ENCODE measurements around the gene PTGFRN. TPM values are rescaled to one million over a fixed set of nuclear protein-coding genes. Genes with fewer than 3 reads are reported as not detected.

The PTGFRN gene
- total RNA-seq, 1 experiment from 2014 or later, result 60.6 TPM

GRCh38 chr1:117034791-117035290 lies 125.1 kb downstream of the PTGFRN start:
- intact Hi-C loops (cut with micrococcal nuclease), result loop anchor here (5.0 kb wide), 1 partner anchor 88 kb away; no protein-coding TSS in a partner anchor
- ChIA-PET RAD21 (ENCODE audit: low non-redundant PET in 1 of 2, low total read pairs in 2 of 2, uncharacterized antibody in 2 of 2, unreplicated experiment in 2 of 2) (no interaction called here), CTCF (no interaction called here), POLR2A (no interaction called here)
- no peaks in the 10 kb centered on the region for H3K36me3 ChIP-seq (ENCODE audit: control insufficient read depth in 1 of 2, insufficient read depth in 2 of 2, low read length in 2 of 2)
- no peaks in the 10 kb centered on the region for H3K27me3 ChIP-seq (ENCODE audit: insufficient read depth, low read length)
- TF ChIP-seq CEBPB (IDR thresholded peaks at IDR 0.05; ENCODE audit: low read depth), result no peak
- TF ChIP-seq, protein P1, sequence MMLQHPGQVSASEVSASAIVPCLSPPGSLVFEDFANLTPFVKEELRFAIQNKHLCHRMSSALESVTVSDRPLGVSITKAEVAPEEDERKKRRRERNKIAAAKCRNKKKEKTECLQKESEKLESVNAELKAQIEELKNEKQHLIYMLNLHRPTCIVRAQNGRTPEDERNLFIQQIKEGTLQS (IDR thresholded peaks at IDR 0.05), result no peak
- no peak for TF ChIP-seq SIN3A (IDR thresholded peaks at IDR 0.05; ENCODE audit: low read depth)
- TF ChIP-seq SP1 (IDR thresholded peaks at IDR 0.05; ENCODE audit: low read depth), result no peak
- no peak for TF ChIP-seq YY1 (IDR thresholded peaks at IDR 0.05; ENCODE audit: extremely low read depth, insufficient replicate concordance, low read depth, low read length)
- TF ChIP-seq EZH2phosphoT487 (IDR thresholded peaks at IDR 0.05; ENCODE audit: borderline replicate concordance), result no peak
- TF ChIP-seq ZFX (IDR thresholded peaks at IDR 0.05), result no peak
- ATAC-seq (no peak), DNase-seq (ENCODE audit: low read depth, low spot score) (no peak)
- H3K79me2 ChIP-seq (ENCODE audit: insufficient read depth, low read length), result no peaks in the 10 kb centered on the region
- no TSS peak for BruUV-seq (replicated peaks)
- H2AFZ ChIP-seq (ENCODE audit: low read depth, low read length, poor library complexity, severe bottlenecking), result no peak overlapping the region
- H4K20me1 ChIP-seq (ENCODE audit: insufficient read depth), result no peaks in the 10 kb centered on the region
- no peak overlapping the region for H3K9ac ChIP-seq (ENCODE audit: low read length)
- no peak overlapping the region for H3K27ac ChIP-seq (ENCODE audit: low read depth, low read length)
- no peaks in the 10 kb centered on the region for H3K9me2 ChIP-seq (ENCODE audit: insufficient read depth)
- no peak overlapping the region for H3K4me2 ChIP-seq (ENCODE audit: low read length)
- H3K4me3 ChIP-seq (replicated peaks in 1 of 2; ENCODE audit: low read depth in 1 of 2, low read length in 2 of 2), result no peak overlapping the region
- H3K4me1 ChIP-seq (ENCODE audit: control insufficient read depth in 1 of 2, insufficient read depth in 2 of 2, low read length in 2 of 2), result no peaks in the 10 kb centered on the region
- no peaks in the 10 kb centered on the region for H3K9me3 ChIP-seq (ENCODE audit: control insufficient read depth in 1 of 2, insufficient read depth in 1 of 2, low read depth in 1 of 2, low read length in 2 of 2)

- POLR2A ChIA-PET, result no interaction called here
- CTCF ChIA-PET, result no interaction called here
- no peaks in the 10 kb centered on the region for H3K9me2 ChIP-seq (ENCODE audit: insufficient read depth)
- no peak overlapping the region for H3K4me2 ChIP-seq (ENCODE audit: low read length)
- DNase-seq (ENCODE audit: low read depth, low spot score) (no peak), ATAC-seq (no peak)
- H4K20me1 ChIP-seq (ENCODE audit: insufficient read depth), result no peaks in the 10 kb centered on the region
- H3K36me3 ChIP-seq (ENCODE audit: control insufficient read depth in 1 of 2, insufficient read depth in 2 of 2, low read length in 2 of 2), result no peaks in the 10 kb centered on the region
- H3K4me1 ChIP-seq (ENCODE audit: control insufficient read depth in 1 of 2, insufficient read depth in 2 of 2, low read length in 2 of 2), result no peaks in the 10 kb centered on the region
- H3K27ac ChIP-seq (ENCODE audit: low read depth, low read length), result no peak overlapping the region
- H3K9ac ChIP-seq (ENCODE audit: low read length), result no peak overlapping the region
- H3K9me3 ChIP-seq (ENCODE audit: control insufficient read depth in 1 of 2, insufficient read depth in 1 of 2, low read depth in 1 of 2, low read length in 2 of 2), result no peaks in the 10 kb centered on the region
- H3K27me3 ChIP-seq (ENCODE audit: insufficient read depth, low read length), result no peaks in the 10 kb centered on the region
- no peak overlapping the region for H3K4me3 ChIP-seq (replicated peaks in 1 of 2; ENCODE audit: low read depth in 1 of 2, low read length in 2 of 2)
- RAD21 ChIA-PET (ENCODE audit: low non-redundant PET in 1 of 2, low total read pairs in 2 of 2, uncharacterized antibody in 2 of 2, unreplicated experiment in 2 of 2), result no interaction called here
- H2AFZ ChIP-seq (ENCODE audit: low read depth, low read length, poor library complexity, severe bottlenecking), result no peak overlapping the region
- intact Hi-C loops (cut with micrococcal nuclease), result loop anchor here (5.0 kb wide), 1 partner anchor 89 kb away; no protein-coding TSS in a partner anchor
- no TSS peak for BruUV-seq (replicated peaks)
- no peaks in the 10 kb centered on the region for H3K79me2 ChIP-seq (ENCODE audit: insufficient read depth, low read length)
- TF ChIP-seq SRF (IDR thresholded peaks at IDR 0.05; ENCODE audit: low read depth) (no peak), TCF7L2 (IDR thresholded peaks at IDR 0.05; ENCODE audit: borderline replicate concordance, extremely low read depth, insufficient read depth, insufficient read length) (no peak), EZH2 (IDR thresholded peaks at IDR 0.05) (no peak), CEBPB (IDR thresholded peaks at IDR 0.05; ENCODE audit: low read depth) (no peak), FOSL1 (IDR thresholded peaks at IDR 0.05; ENCODE audit: low read depth) (no peak), ZNF274 (IDR thresholded peaks at IDR 0.05; ENCODE audit: low read depth, low read length) (no peak), SP1 (IDR thresholded peaks at IDR 0.05; ENCODE audit: low read depth) (no peak), POLR2AphosphoS5 (IDR thresholded peaks at IDR 0.05; ENCODE audit: low read depth, low read length) (no peak), ELF1 (IDR thresholded peaks at IDR 0.05; ENCODE audit: borderline replicate concordance, low read depth) (no peak), SIN3A (IDR thresholded peaks at IDR 0.05; ENCODE audit: low read depth) (no peak), EZH2phosphoT487 (IDR thresholded peaks at IDR 0.05; ENCODE audit: borderline replicate concordance) (no peak), CBX3 (IDR thresholded peaks at IDR 0.05; ENCODE audit: low read depth) (no peak), RAD21 (IDR thresholded peaks at IDR 0.05; ENCODE audit: low read depth) (no peak), ZFX (IDR thresholded peaks at IDR 0.05) (no peak)
- TF ChIP-seq, protein P2, sequence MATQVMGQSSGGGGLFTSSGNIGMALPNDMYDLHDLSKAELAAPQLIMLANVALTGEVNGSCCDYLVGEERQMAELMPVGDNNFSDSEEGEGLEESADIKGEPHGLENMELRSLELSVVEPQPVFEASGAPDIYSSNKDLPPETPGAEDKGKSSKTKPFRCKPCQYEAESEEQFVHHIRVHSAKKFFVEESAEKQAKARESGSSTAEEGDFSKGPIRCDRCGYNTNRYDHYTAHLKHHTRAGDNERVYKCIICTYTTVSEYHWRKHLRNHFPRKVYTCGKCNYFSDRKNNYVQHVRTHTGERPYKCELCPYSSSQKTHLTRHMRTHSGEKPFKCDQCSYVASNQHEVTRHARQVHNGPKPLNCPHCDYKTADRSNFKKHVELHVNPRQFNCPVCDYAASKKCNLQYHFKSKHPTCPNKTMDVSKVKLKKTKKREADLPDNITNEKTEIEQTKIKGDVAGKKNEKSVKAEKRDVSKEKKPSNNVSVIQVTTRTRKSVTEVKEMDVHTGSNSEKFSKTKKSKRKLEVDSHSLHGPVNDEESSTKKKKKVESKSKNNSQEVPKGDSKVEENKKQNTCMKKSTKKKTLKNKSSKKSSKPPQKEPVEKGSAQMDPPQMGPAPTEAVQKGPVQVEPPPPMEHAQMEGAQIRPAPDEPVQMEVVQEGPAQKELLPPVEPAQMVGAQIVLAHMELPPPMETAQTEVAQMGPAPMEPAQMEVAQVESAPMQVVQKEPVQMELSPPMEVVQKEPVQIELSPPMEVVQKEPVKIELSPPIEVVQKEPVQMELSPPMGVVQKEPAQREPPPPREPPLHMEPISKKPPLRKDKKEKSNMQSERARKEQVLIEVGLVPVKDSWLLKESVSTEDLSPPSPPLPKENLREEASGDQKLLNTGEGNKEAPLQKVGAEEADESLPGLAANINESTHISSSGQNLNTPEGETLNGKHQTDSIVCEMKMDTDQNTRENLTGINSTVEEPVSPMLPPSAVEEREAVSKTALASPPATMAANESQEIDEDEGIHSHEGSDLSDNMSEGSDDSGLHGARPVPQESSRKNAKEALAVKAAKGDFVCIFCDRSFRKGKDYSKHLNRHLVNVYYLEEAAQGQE (IDR thresholded peaks at IDR 0.05; ENCODE audit: low read depth), result no peak
- TF ChIP-seq, protein P1 (IDR thresholded peaks at IDR 0.05), result no peak
Measured at GRCh38 chr1:117036018-117036461, 126.3 kb downstream of the PTGFRN start.

Data from HCT116 (cell line).